Uterus (tissue), 4 donors: ENCODE measurements around the gene ACAP1. TPM values are rescaled to one million over a fixed set of nuclear protein-coding genes. Genes with fewer than 3 reads are reported as not detected.

Experiments
- DNase-seq, 2 donors: peaks; one replicate each; pipeline ENCODE4 v3.0.0-alpha.2; 2019 to 2020
- H3K27ac ChIP-seq, 2 donors: fragments of 200-600 bp; sonication (generic); 1 replicate in 1 of 2; 2 replicates in 1 of 2; pipeline ENCODE4 v1.5.1; 2016 to 2018
- H3K27me3 ChIP-seq, 2 donors: fragments of 200-600 bp; sonication (generic); one replicate each; pipeline ENCODE4 v1.5.1; 2018 to 2019; ENCODE audit warnings: control low read depth in 1 of 2
- H3K36me3 ChIP-seq, 2 donors: fragments of 200-600 bp; sonication (generic); one replicate each; pipeline ENCODE4 v1.5.1; 2019; ENCODE audit warnings: control low read depth in 1 of 2
- H3K4me1 ChIP-seq, 2 donors: fragments of 200-600 bp; sonication (generic); one replicate each; pipeline ENCODE4 v1.5.1; 2018 to 2019; ENCODE audit warnings: control low read depth in 1 of 2
- H3K4me3 ChIP-seq, 2 donors: fragments of 200-600 bp; sonication (generic); 1 replicate in 1 of 2; 2 replicates in 1 of 2; pipeline ENCODE4 v1.5.1; 2018 to 2019; ENCODE audit warnings: mild to moderate bottlenecking in 1 of 2
- H3K9me3 ChIP-seq, 2 donors: fragments of 200-600 bp; sonication (generic); one replicate each; pipeline ENCODE4 v1.5.1; 2019; ENCODE audit warnings: control low read depth in 1 of 2
- CTCF ChIP-seq, 4 experiments: fragments of 200-600 bp in 2 of 4; fragments of 450-650 bp in 2 of 4; sonication (generic) in 2 of 4; IDR thresholded peaks; one replicate each; pipeline ENCODE4 v1.5.1; 2016 to 2019; ENCODE audit warnings: antibody characterized with exemption in 4 of 4, mild to moderate bottlenecking in 2 of 4, moderate library complexity in 1 of 4
- POLR2A ChIP-seq, 2 donors: fragments of 450-650 bp; IDR thresholded peaks; one replicate each; pipeline ENCODE4 v1.6.1; 2016; ENCODE audit warnings: antibody characterized with exemption in 2 of 2, mild to moderate bottlenecking in 1 of 2, moderate library complexity in 1 of 2
- intact Hi-C: fragments of 100-400 bp; cut with DNase I; formaldehyde crosslinking; loops from one replicate; pipeline ENCODE4 v1.15.1; 2023; ENCODE audit warnings: low total_unique reads
- total RNA-seq, 4 donors: library from RNA; depleted of rRNA in 3 of 4; stranded (reverse); fragments of >200 nt in 3 of 4; gene quantifications; one replicate each; pipeline versions ENCODE4 v1.1.0 to v1.2.4, GENCODE V29; 2014 to 2023
- donor health status: DM: yes; HTN: yes; CAD: no.

ACAP1 gene
- total RNA-seq, 4 donors from 2014 or later, result 0.29 to 11.2 (median 1.7) TPM

GRCh38 chr17:7354262-7354843, 18.0 kb downstream of the ACAP1 start:
- peaks cover 0 to 8% of the 10 kb centered on the region in 2 donors for H3K4me1 ChIP-seq
- H3K27ac ChIP-seq, result peak overlapping the region in 1 of 2 donors; percentile 34
- no peaks in the 10 kb centered on the region for H3K27me3 ChIP-seq
- no peak for DNase-seq
- TF ChIP-seq CTCF (IDR thresholded peaks at IDR 0.05) (no peak), POLR2A (IDR thresholded peaks at IDR 0.05) (no peak)
- H3K36me3 ChIP-seq, result no peaks in the 10 kb centered on the region
- intact Hi-C loops, result loop anchor here (10.0 kb wide), 1 partner anchor 230 kb away; the partner anchor contains the start of gene MPDU1
- H3K4me3 ChIP-seq, result no peak overlapping the region
- H3K9me3 ChIP-seq, result no peaks in the 10 kb centered on the region

GRCh38 chr17:7355053-7355452, 18.7 kb downstream of the ACAP1 start, which contains the start of gene TMEM95:
Gene TMEM95 (plus strand): TSS chr17:7355156. CDS start chr17:7355205, 49 bp downstream.
- Histone ChIP-seq H3K4me3 (no peak within 1 kb of the TSS), H3K4me1 (peaks cover 0 to 8% of the 10 kb centered on the region in 2 donors), H3K27me3 (no peaks in the 10 kb centered on the region), H3K9me3 (no peaks in the 10 kb centered on the region), H3K36me3 (no peaks in the 10 kb centered on the region), H3K27ac (peak within 1 kb of the TSS; percentile 57 to 97)
- DNase-seq, result no peak
- TF ChIP-seq CTCF (IDR thresholded peaks at IDR 0.05) (no peak), POLR2A (IDR thresholded peaks at IDR 0.05) (no peak)
- intact Hi-C loops, result loop anchor here (10.0 kb wide), 1 partner anchor 230 kb away; the partner anchor contains the start of gene MPDU1

- H3K9me3 ChIP-seq, result no peaks in the 10 kb centered on the region
- TF ChIP-seq POLR2A (IDR thresholded peaks at IDR 0.05), result no peak
- no peak for TF ChIP-seq CTCF (IDR thresholded peaks at IDR 0.05)
- no peaks in the 10 kb centered on the region for H3K36me3 ChIP-seq
- H3K4me3 ChIP-seq, result no peak overlapping the region
- no peak for DNase-seq
- intact Hi-C loops, result loop anchor here (10.0 kb wide), 1 partner anchor 229 kb away; the partner anchor contains the start of gene MPDU1
- H3K27ac ChIP-seq, result peak overlapping the region; percentile 34 to 57
- H3K4me1 ChIP-seq, result peaks cover 0 to 8% of the 10 kb centered on the region in 2 donors
- no peaks in the 10 kb centered on the region for H3K27me3 ChIP-seq
These were observed 19.2 kb downstream of the ACAP1 start for GRCh38 chr17:7355573-7355972.

- H3K4me3 ChIP-seq, result no peak overlapping the region
These were observed 19.8 kb downstream of the ACAP1 start for GRCh38 chr17:7356072-7356549.

More at GRCh38 chr17:7356072-7356549, 19.8 kb downstream of the ACAP1 start:
- no peak for TF ChIP-seq POLR2A (IDR thresholded peaks at IDR 0.05)
- peak; percentile 72 to 90 (median 85) for TF ChIP-seq CTCF (IDR thresholded peaks at IDR 0.05)
- peak; percentile 77 for DNase-seq
- intact Hi-C loops, result loop anchor here (10.0 kb wide), 1 partner anchor 229 kb away; the partner anchor contains the start of gene MPDU1
- no peaks in the 10 kb centered on the region for H3K9me3 ChIP-seq
- no peaks in the 10 kb centered on the region for H3K27me3 ChIP-seq
- H3K36me3 ChIP-seq, result no peaks in the 10 kb centered on the region
- H3K27ac ChIP-seq, result peak overlapping the region; percentile 34 to 57
- peaks cover 0 to 8% of the 10 kb centered on the region in 2 donors for H3K4me1 ChIP-seq
